HPDE6-E6E7 (cell line): ENCODE results near the gene NTN3.
A peak's percentile ranks its signal among the peaks of the same experiment; 100 is the strongest.
"Not testable (repeated sequence)": the region's sequence is repeated elsewhere in the genome, so short reads cannot be mapped to it uniquely, and the experiment has no call there.

Source experiments
- DNase-seq: peaks from one replicate; pipeline ENCODE4 v3.0.0; 2011; ENCODE audit warnings: missing footprints; ENCODE audit errors: extremely low spot score

The NTN3 gene

GRCh38 chr16:2441143-2441804 is 29.8 kb upstream of the NTN3 start:
- DNase-seq: not testable (repeated sequence)

GRCh38 chr16:2443555-2443954 is 27.5 kb upstream of the NTN3 start:
- no peak for DNase-seq

- DNase-seq: no peak
These were observed 23.0 kb upstream of the NTN3 start for GRCh38 chr16:2447920-2448583.

GRCh38 chr16:2449118-2449517 is 22.0 kb upstream of the NTN3 start:
- DNase-seq: no peak

GRCh38 chr16:2450535-2450934 is 20.6 kb upstream of the NTN3 start:
- DNase-seq: no peak

- DNase-seq: no peak
These were observed 20.1 kb upstream of the NTN3 start for GRCh38 chr16:2450975-2451381.

- DNase-seq: no peak
These were observed 19.2 kb upstream of the NTN3 start for GRCh38 chr16:2451851-2452320.

- no peak for DNase-seq
These were observed 18.4 kb upstream of the NTN3 start for GRCh38 chr16:2452650-2453049.

GRCh38 chr16:2455081-2455845 is 15.8 kb upstream of the NTN3 start:
- no peak for DNase-seq

GRCh38 chr16:2456551-2457153 is 14.4 kb upstream of the NTN3 start:
- DNase-seq: no peak

GRCh38 chr16:2457267-2457666 is 13.8 kb upstream of the NTN3 start:
- no peak for DNase-seq

- no peak for DNase-seq
These were observed 13.2 kb upstream of the NTN3 start for GRCh38 chr16:2457946-2458345.

GRCh38 chr16:2458887-2459646 is 12.0 kb upstream of the NTN3 start:
- DNase-seq: no peak

GRCh38 chr16:2459647-2460390 is 11.3 kb upstream of the NTN3 start, which contains the start of gene TEDC2:
TSS of gene TEDC2 (plus strand) at chr16:2460109. CDS start at chr16:2460145, 36 bp downstream.
- peak; percentile 99 for DNase-seq

GRCh38 chr16:2460391-2460713 is 10.7 kb upstream of the NTN3 start:
- no peak for DNase-seq

GRCh38 chr16:2460916-2461315 is 10.2 kb upstream of the NTN3 start:
- DNase-seq: no peak

- no peak for DNase-seq
These were observed 8.8 kb upstream of the NTN3 start for GRCh38 chr16:2462031-2462866.

- no peak for DNase-seq
These were observed 6.8 kb upstream of the NTN3 start for GRCh38 chr16:2464333-2464732.

GRCh38 chr16:2465653-2466415 is 5.3 kb upstream of the NTN3 start:
- DNase-seq: no peak
